Loucy (cell line): ENCODE measurements around the gene CNTNAP3.
"Not testable (repeated sequence)": the region's sequence is repeated elsewhere in the genome, so short reads cannot be mapped to it uniquely, and the experiment has no call there.

Source experiments
- H2AFZ ChIP-seq: fragments of 200-600 bp; sonication (generic); 2 replicates; pipeline ENCODE4 v1.6.0; 2016; ENCODE audit warnings: antibody characterized with exemption, mild to moderate bottlenecking, low read length, moderate library complexity
- H3F3A ChIP-seq: fragments of 200-600 bp; 2 replicates; pipeline ENCODE4 v1.6.0; 2016; ENCODE audit warnings: antibody characterized with exemption, low read depth, mild to moderate bottlenecking
- H3K27me3 ChIP-seq: fragments of 200-600 bp; sonication (generic); 2 replicates; pipeline ENCODE4 v1.6.1; 2014; ENCODE audit warnings: low read length, mild to moderate bottlenecking; ENCODE audit not compliant: insufficient read depth, poor library complexity, severe bottlenecking
- H3K36me3 ChIP-seq: fragments of 200-600 bp; sonication (generic); 2 replicates; pipeline ENCODE4 v1.6.1; 2016; ENCODE audit warnings: low read length; ENCODE audit not compliant: insufficient read depth
- H3K4me1 ChIP-seq: fragments of 200-600 bp; sonication (generic); 2 replicates; pipeline ENCODE4 v1.5.1; 2014; ENCODE audit warnings: low read length, mild to moderate bottlenecking; ENCODE audit not compliant: insufficient read depth, poor library complexity, severe bottlenecking
- H3K4me2 ChIP-seq: fragments of 200-600 bp; sonication (generic); 2 replicates; pipeline ENCODE4 v1.6.0; 2014; ENCODE audit warnings: antibody characterized with exemption, low read length, low read depth, mild to moderate bottlenecking; ENCODE audit not compliant: poor library complexity, severe bottlenecking
- H3K4me3 ChIP-seq: fragments of 200-600 bp; sonication (generic); 2 replicates; pipeline ENCODE4 v1.5.1; 2014; ENCODE audit warnings: low read length, mild to moderate bottlenecking, mixed read lengths; ENCODE audit not compliant: poor library complexity, severe bottlenecking
- H3K79me2 ChIP-seq: fragments of 200-600 bp; sonication (generic); 2 replicates; pipeline ENCODE4 v1.6.1; 2014; ENCODE audit warnings: low read length; ENCODE audit not compliant: insufficient read depth
- H3K9ac ChIP-seq: fragments of 200-600 bp; sonication (generic); 2 replicates; pipeline ENCODE4 v1.6.0; 2014; ENCODE audit warnings: mild to moderate bottlenecking, low read depth, low read length, moderate library complexity; ENCODE audit not compliant: poor library complexity, severe bottlenecking
- H3K9me2 ChIP-seq: fragments of 200-600 bp; sonication (generic); replicated peaks from 2 replicates; pipeline ENCODE4 v1.6.1; 2016; ENCODE audit warnings: low read depth, low read length, mixed read lengths
- H3K9me3 ChIP-seq: fragments of 200-600 bp; sonication (generic); 2 replicates; pipeline ENCODE4 v1.6.1; 2014; ENCODE audit warnings: mild to moderate bottlenecking, antibody characterized with exemption, low read length, low read depth; ENCODE audit not compliant: insufficient read depth
- H4K20me1 ChIP-seq: fragments of 200-600 bp; sonication (generic); 2 replicates; pipeline ENCODE4 v1.6.0; 2014; ENCODE audit warnings: antibody characterized with exemption, low read length, mild to moderate bottlenecking; ENCODE audit not compliant: insufficient read depth, poor library complexity, severe bottlenecking

Gene CNTNAP3

GRCh38 chr9:39073537-39073936, 214.4 kb downstream of the CNTNAP3 start:
- not testable (repeated sequence) for H3K27me3 ChIP-seq, H3K36me3 ChIP-seq, H3K79me2 ChIP-seq, H3K9ac ChIP-seq, H4K20me1 ChIP-seq, H2AFZ ChIP-seq, H3K4me3 ChIP-seq, H3F3A ChIP-seq, H3K4me2 ChIP-seq, H3K9me2 ChIP-seq, H3K4me1 ChIP-seq, H3K9me3 ChIP-seq

- not testable (repeated sequence) for H3K36me3 ChIP-seq, H3K4me3 ChIP-seq, H3K79me2 ChIP-seq, H3K9ac ChIP-seq, H3K4me1 ChIP-seq, H3K27me3 ChIP-seq, H3K9me3 ChIP-seq, H3F3A ChIP-seq, H3K4me2 ChIP-seq, H3K9me2 ChIP-seq, H2AFZ ChIP-seq, H4K20me1 ChIP-seq
These were observed 220.3 kb downstream of the CNTNAP3 start for GRCh38 chr9:39067683-39068082.

GRCh38 chr9:39062966-39063365, 225.0 kb downstream of the CNTNAP3 start:
- not testable (repeated sequence) for H3K9ac ChIP-seq, H3K4me1 ChIP-seq, H3K4me2 ChIP-seq, H3K27me3 ChIP-seq, H3K36me3 ChIP-seq, H2AFZ ChIP-seq, H3F3A ChIP-seq, H4K20me1 ChIP-seq, H3K9me2 ChIP-seq, H3K9me3 ChIP-seq, H3K79me2 ChIP-seq, H3K4me3 ChIP-seq

DNA sequence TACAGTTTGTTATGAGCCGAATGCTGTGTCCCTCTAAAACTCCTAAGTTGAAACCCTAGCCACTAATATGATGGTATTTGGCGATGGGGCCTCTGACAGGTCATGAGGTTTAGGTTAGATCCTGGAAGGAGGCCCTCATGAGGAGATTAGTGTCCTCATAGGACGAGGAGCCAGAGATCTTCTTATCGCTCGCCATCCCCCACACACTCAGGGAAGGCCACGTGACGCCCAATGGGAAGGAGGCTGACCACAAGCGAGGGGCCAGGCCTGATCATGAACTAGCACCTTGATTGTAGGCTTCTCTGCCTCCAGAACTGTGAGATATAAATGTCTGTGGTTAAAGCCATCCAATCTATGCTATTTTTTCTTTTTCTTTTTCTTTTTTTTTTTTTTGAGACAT, 233.5 kb downstream of the CNTNAP3 start:
- H3K4me1 ChIP-seq, H3K27me3 ChIP-seq, H4K20me1 ChIP-seq, H3K4me3 ChIP-seq, H3K9ac ChIP-seq, H3K4me2 ChIP-seq, H3K9me3 ChIP-seq, H2AFZ ChIP-seq, H3K9me2 ChIP-seq, H3K79me2 ChIP-seq, H3K36me3 ChIP-seq, H3F3A ChIP-seq: not testable (repeated sequence)

GRCh38 chr9:39046833-39047232, 241.1 kb downstream of the CNTNAP3 start:
- not testable (repeated sequence) for H3K79me2 ChIP-seq

GRCh38 chr9:39042352-39042803, 245.6 kb downstream of the CNTNAP3 start:
- not testable (repeated sequence) for H3K9me2 ChIP-seq, H3K4me1 ChIP-seq

More at GRCh38 chr9:39046833-39047232, 241.1 kb downstream of the CNTNAP3 start:
- H3K4me3 ChIP-seq, H4K20me1 ChIP-seq, H3K9ac ChIP-seq, H3K36me3 ChIP-seq, H3F3A ChIP-seq, H2AFZ ChIP-seq, H3K9me2 ChIP-seq, H3K4me1 ChIP-seq, H3K4me2 ChIP-seq, H3K27me3 ChIP-seq, H3K9me3 ChIP-seq: not testable (repeated sequence)

DNA sequence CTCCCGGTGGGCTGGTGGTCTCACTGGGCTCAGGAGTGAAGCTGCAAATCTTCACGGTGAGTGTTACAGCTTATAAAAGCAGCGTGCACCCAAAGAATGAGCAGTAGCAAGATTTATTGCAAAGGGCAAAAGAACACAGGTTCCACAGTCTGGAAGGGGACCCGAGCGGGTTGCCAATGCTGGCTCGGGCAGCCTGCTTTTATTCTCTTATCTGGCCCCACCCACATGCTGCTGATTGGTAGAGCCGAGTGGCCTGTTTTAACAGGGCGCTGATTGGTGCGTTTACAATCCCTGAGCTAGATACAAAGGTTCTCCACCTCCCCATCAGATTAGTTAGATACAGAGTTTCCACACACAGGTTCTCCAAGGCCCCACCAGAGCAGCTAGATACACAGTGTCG, 246.2 kb downstream of the CNTNAP3 start:
- H3K36me3 ChIP-seq, H3F3A ChIP-seq, H3K9ac ChIP-seq, H3K9me2 ChIP-seq, H3K9me3 ChIP-seq, H3K27me3 ChIP-seq, H3K79me2 ChIP-seq, H2AFZ ChIP-seq, H3K4me3 ChIP-seq, H4K20me1 ChIP-seq, H3K4me1 ChIP-seq, H3K4me2 ChIP-seq: not testable (repeated sequence)

More at GRCh38 chr9:39042352-39042803, 245.6 kb downstream of the CNTNAP3 start:
- H3F3A ChIP-seq, H4K20me1 ChIP-seq, H3K9ac ChIP-seq, H3K4me2 ChIP-seq, H3K9me3 ChIP-seq, H3K36me3 ChIP-seq, H2AFZ ChIP-seq, H3K27me3 ChIP-seq, H3K79me2 ChIP-seq, H3K4me3 ChIP-seq: not testable (repeated sequence)

GRCh38 chr9:39039148-39039547, 248.8 kb downstream of the CNTNAP3 start:
- H4K20me1 ChIP-seq, H3K36me3 ChIP-seq, H3K27me3 ChIP-seq, H3K4me1 ChIP-seq, H3K9ac ChIP-seq, H3F3A ChIP-seq, H2AFZ ChIP-seq, H3K9me3 ChIP-seq, H3K9me2 ChIP-seq, H3K4me2 ChIP-seq, H3K4me3 ChIP-seq, H3K79me2 ChIP-seq: not testable (repeated sequence)
